ENCODE measurements around the gene PPIH. TPM values are rescaled to one million over a fixed set of nuclear protein-coding genes. Genes with fewer than 3 reads are reported as not detected.

The PPIH gene
- total and polyA plus RNA-seq, 2 of the 13 experiments (the other 11 are each of a cell fraction or from before 2014, with no cell fraction given): 29.9 to 72.6 TPM

- no peak for TF ChIP-seq ATF2 (CRISPR knock-in tag; IDR thresholded peaks at IDR 0.05)
- TF ChIP-seq ZNF777 (CRISPR knock-in tag; IDR thresholded peaks at IDR 0.05): 0 out of 2 replicates have a peak, but pooled peaks have one; percentile 10
Measured at GRCh38 chr1:42658877-42659337, 684 bp downstream of the PPIH start (continued).

DNA sequence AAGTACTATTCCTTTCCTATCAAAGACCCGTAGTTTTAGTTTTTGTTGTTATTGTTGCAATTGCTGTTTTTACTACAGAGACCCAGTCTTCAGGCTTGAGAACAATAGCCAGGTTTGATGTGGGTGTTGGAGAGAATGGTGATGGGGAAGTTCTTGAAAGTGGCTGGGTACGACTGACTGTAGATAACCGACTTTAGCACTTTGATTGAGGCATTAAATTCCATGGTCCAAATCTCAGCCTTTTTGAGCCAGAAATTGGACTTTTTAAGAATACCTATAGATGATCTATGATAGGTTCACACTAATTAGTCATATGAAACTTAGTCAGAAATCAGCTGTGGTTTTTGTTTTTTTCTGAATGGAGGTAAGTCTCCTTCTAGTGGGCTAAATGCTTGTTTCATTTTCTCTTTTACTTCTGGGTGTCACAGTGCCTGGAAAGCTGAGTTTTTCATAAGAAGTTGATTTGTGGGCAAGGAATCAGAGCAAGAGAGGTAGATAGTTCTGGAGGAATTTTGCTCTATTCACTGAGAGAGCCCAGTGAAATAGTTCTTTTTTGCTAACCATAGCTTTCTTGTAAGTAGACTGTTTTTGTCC lies 2.8 kb downstream of the PPIH start:
- H3K36me3 ChIP-seq (replicated peaks in 1 of 2; ENCODE audit: control insufficient read depth in 1 of 2, insufficient read depth in 2 of 2, low read length in 2 of 2): peaks cover 10 to 34% of the 10 kb centered on the region in 2 experiments; a peak in 4 of 5 replicates
- no peaks in the 10 kb centered on the region for H3K9me3 ChIP-seq (ENCODE audit: low read length)
- no peak overlapping the region for H3K27ac ChIP-seq (ENCODE audit: extremely low read length, insufficient read depth, low read length)
- H4K20me1 ChIP-seq (ENCODE audit: insufficient read depth, low read length): no peaks in the 10 kb centered on the region
- no peak overlapping the region for H3K4me2 ChIP-seq (ENCODE audit: low read depth, low read length)
- CTCF ChIA-PET (ENCODE audit: low intra/inter-chr PET ratio, low total read pairs): no interaction called here
- TF ChIP-seq ZSCAN9 (CRISPR knock-in tag; IDR thresholded peaks at IDR 0.05; ENCODE audit: borderline replicate concordance) (no peak), POGK (CRISPR knock-in tag; conservative IDR thresholded peaks at IDR 0.05) (no peak), HOXA9 (CRISPR knock-in tag; IDR thresholded peaks at IDR 0.05; ENCODE audit: borderline replicate concordance) (no peak), ZNF816 (CRISPR knock-in tag; IDR thresholded peaks at IDR 0.05; ENCODE audit: borderline replicate concordance) (no peak)
- in situ Hi-C loops (cut with HindIII; ENCODE audit: extremely low pct_ligation_motif_present, low pct_unique_long_range_greater_than_20kb) (no loop called here), intact Hi-C loops (cut with micrococcal nuclease; ENCODE audit: unreplicated experiment) (no loop called here)
- H2AFZ ChIP-seq (ENCODE audit: low read length): no peak overlapping the region
- POLR2A ChIA-PET: no interaction called here
- no peak for ATAC-seq
- WGBS (ENCODE audit: low lambda C conversion rate): 89% methylated on average over 3 of the region's 3 CpGs
- H3K4me1 ChIP-seq (ENCODE audit: insufficient read depth, low read length): peaks cover 38% of the 10 kb centered on the region
- H3K9ac ChIP-seq (ENCODE audit: insufficient read depth, low read depth, low read length): no peak overlapping the region
- peaks cover 30% of the 10 kb centered on the region for H3K79me2 ChIP-seq (ENCODE audit: insufficient read depth, low read length)
- FAIRE-seq: no peak
- peaks cover 0 to 4% of the 10 kb centered on the region in 2 experiments; a peak in 1 of 5 replicates for H3K27me3 ChIP-seq (ENCODE audit: control insufficient read depth in 1 of 2, insufficient read depth in 2 of 2, low read length in 2 of 2)
- H3K4me3 ChIP-seq (replicated peaks in 1 of 3; ENCODE audit: insufficient read depth in 1 of 3, low read depth in 2 of 3, low read length in 3 of 3): no peak overlapping the region
- DNase-seq (ENCODE audit: low spot score): no peak
- no TSS peak for BruUV-seq (replicated peaks)
